LoVo (cell line): ENCODE data around the gene RAB7A.

Experiments
- DNase-seq: peaks from one replicate; pipeline ENCODE4 v3.0.0-alpha.2; 2016; ENCODE audit warnings: low spot score

RAB7A gene

DNA sequence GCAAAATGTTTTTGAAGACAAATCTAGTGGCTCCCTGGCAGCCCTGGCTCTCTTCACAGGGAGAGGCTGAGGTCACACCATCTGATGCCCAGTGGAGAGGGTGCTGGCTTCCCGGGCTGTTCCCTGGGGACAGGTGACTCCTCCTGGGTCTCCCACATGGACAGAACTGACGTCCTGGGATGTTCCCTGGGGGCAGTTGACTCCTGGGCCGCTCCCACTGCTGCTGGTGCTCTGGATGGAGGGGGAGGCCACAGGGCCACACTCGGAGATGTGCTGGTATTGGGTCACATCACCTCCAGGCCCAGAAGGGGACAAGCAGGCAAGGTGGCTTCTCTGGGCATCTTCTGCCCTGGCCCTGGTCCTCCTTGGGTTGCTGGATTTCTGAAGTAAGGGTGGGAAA lies 125.6 kb downstream of the RAB7A start:
- no peak for DNase-seq

DNA sequence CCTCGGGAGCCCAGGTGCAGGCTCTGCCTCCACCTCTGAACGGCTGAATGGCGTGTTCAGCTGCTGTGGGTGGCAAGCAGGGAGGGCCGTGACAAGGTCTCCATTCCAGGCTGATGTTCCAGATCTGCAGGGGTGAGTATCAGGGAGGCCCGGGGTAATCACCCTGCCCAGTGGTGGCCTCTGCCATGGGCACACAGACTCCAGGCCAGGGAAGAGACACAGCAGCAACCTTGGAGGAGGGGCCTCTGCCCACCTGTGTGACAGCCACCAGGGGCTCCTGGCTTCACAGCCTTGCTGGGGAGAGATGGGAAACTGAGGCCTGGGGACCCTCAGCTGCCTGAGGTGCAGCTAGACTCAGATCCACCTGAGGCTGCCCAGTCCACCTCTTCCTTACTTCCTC lies 127.8 kb downstream of the RAB7A start:
- no peak for DNase-seq

- no peak for DNase-seq
These were observed 128.5 kb downstream of the RAB7A start for GRCh38 chr3:128854475-128854874.

GRCh38 chr3:128855569-128855968 lies 129.6 kb downstream of the RAB7A start:
- DNase-seq = no peak

DNA sequence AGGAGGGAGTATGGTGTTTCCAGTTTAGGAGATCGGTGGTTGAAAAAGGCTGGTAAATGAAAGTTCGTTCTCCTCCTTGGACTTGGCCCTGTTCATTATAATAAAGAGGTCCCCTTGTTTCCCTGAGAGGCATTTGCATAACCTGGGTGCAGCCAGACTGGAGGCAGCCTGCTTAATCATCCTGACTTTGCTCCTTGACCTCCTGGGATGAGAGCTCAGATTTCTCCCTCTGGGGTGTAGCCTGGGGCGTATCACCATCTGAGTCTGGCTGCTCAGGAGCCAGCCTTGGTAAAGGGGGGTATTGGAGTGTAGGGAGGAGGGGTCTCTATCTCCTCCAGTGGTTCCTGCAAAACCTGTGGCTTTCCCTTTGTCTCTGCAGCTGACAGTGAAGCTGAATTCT lies 132.2 kb downstream of the RAB7A start:
- no peak for DNase-seq

GRCh38 chr3:128859630-128860029 lies 133.6 kb downstream of the RAB7A start:
- DNase-seq = no peak

GRCh38 chr3:128861491-128861890 lies 135.5 kb downstream of the RAB7A start:
- DNase-seq = no peak

DNA sequence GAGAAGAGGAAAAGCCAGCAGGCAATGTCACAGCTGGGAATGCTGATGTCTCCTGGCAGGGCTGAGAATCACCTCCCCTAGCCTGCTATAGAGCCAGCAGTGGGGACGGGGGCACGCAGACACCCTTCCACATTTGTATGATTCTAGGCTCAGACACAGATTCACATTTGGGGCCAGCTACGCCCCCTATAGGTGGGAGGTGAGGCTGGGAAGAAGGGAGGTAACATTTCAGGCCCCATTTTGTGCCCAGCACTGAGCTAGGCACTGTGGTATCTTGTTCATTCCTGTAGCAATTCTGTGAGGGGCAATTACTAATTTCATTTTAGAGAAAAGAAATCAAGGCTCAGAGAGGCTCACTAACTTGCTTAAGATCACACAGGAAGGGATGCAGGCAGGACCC lies 137.6 kb downstream of the RAB7A start:
- no peak for DNase-seq
